Measurements from ENCODE around the gene HS6ST1. TPM values are rescaled to one million over a fixed set of nuclear protein-coding genes. Genes with fewer than 3 reads are reported as not detected.

HS6ST1 gene
- total RNA-seq, 2 experiments from 2014 or later, result 7.0 to 8.6 TPM

GRCh38 chr2:128300151-128301020 lies 18.3 kb downstream of the HS6ST1 start:
- H3K4me3 Mint-ChIP-seq, result no peak overlapping the region
- DNase-seq, result no peak

DNA sequence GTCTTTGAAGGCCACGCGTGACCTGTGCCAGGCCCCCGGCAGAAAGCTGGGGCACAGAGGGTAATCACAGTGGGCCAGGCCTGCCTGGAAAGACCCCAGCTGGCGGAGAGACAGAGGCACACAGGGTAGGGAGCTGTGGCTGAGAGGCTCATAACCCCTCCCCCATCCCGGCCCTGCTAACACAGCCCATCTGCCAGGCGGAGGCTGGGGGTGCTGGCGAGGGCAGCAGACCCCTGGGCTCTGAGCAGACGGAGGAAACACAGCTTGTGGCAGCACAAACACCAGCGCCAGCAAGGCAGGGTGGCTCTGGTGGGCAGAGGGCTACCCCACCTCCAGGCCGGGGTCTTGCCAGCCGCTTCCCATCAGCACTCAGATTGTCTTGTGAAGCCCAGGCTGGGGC lies 19.0 kb downstream of the HS6ST1 start:
- no peaks in the 10 kb centered on the region for H3K27me3 Mint-ChIP-seq
- no peaks in the 10 kb centered on the region for H3K9me3 Mint-ChIP-seq (ENCODE audit: low read depth)
- DNase-seq, result no peak
- no peaks in the 10 kb centered on the region for H3K36me3 Mint-ChIP-seq
- H3K4me1 Mint-ChIP-seq, result no peaks in the 10 kb centered on the region
- ATAC-seq, result no peak
- no peak overlapping the region for H3K4me3 Mint-ChIP-seq
- CTCF ChIA-PET, result no interaction called here
- H3K27ac Mint-ChIP-seq, result no peak overlapping the region

More at GRCh38 chr2:128300151-128301020, 18.3 kb downstream of the HS6ST1 start:
- CTCF ChIA-PET, result no interaction called here
- Mint-ChIP-seq H3K4me1 (no peaks in the 10 kb centered on the region), H3K27me3 (no peaks in the 10 kb centered on the region), H3K36me3 (no peaks in the 10 kb centered on the region), H3K9me3 (ENCODE audit: low read depth) (no peaks in the 10 kb centered on the region), H3K27ac (no peak overlapping the region)
- ATAC-seq, result no peak

GRCh38 chr2:128298846-128299507 lies 19.7 kb downstream of the HS6ST1 start:
- Mint-ChIP-seq H3K27me3 (no peaks in the 10 kb centered on the region), H3K9me3 (ENCODE audit: low read depth) (no peaks in the 10 kb centered on the region), H3K27ac (no peak overlapping the region), H3K36me3 (no peaks in the 10 kb centered on the region), H3K4me1 (no peaks in the 10 kb centered on the region), H3K4me3 (no peak overlapping the region)
- DNase-seq (no peak), ATAC-seq (no peak)
- CTCF ChIA-PET, result no interaction called here

DNA sequence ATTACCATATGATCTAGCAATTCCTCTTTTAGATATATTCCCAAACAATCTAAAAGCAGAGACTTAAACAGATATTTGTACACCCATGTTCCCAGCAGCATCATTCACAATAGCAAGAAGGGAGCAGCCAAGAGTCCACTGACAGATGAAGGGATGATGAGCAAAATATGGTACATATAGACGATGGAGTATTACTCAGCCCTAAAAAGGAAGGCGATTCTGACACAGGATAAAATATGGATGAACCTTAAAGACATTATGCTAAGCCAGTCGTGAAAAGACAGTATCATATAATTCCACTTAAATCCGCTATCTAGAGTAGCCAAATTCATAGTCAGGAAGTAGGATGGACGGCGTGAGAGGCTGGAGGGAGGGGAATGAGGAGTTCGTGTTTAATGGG lies 20.4 kb downstream of the HS6ST1 start:
- H3K9me3 Mint-ChIP-seq (ENCODE audit: low read depth), result no peaks in the 10 kb centered on the region
- no peaks in the 10 kb centered on the region for H3K36me3 Mint-ChIP-seq
- no peak overlapping the region for H3K4me3 Mint-ChIP-seq
- DNase-seq (no peak), ATAC-seq (no peak)
- CTCF ChIA-PET, result no interaction called here
- no peak overlapping the region for H3K27ac Mint-ChIP-seq
- no peaks in the 10 kb centered on the region for H3K27me3 Mint-ChIP-seq
- no peaks in the 10 kb centered on the region for H3K4me1 Mint-ChIP-seq

- H3K27ac Mint-ChIP-seq, result no peak overlapping the region
- CTCF ChIA-PET, result no interaction called here
- H3K4me1 Mint-ChIP-seq, result no peaks in the 10 kb centered on the region
- no peaks in the 10 kb centered on the region for H3K36me3 Mint-ChIP-seq
- H3K27me3 Mint-ChIP-seq, result no peaks in the 10 kb centered on the region
- ATAC-seq (no peak), DNase-seq (no peak)
- H3K4me3 Mint-ChIP-seq, result no peak overlapping the region
- H3K9me3 Mint-ChIP-seq (ENCODE audit: low read depth), result no peaks in the 10 kb centered on the region
Measured at GRCh38 chr2:128293870-128294455, 24.7 kb downstream of the HS6ST1 start.

GRCh38 chr2:128293426-128293755 lies 25.3 kb downstream of the HS6ST1 start:
- Mint-ChIP-seq H3K27me3 (no peaks in the 10 kb centered on the region), H3K9me3 (ENCODE audit: low read depth) (no peaks in the 10 kb centered on the region), H3K27ac (no peak overlapping the region), H3K4me1 (no peaks in the 10 kb centered on the region), H3K36me3 (no peaks in the 10 kb centered on the region), H3K4me3 (no peak overlapping the region)
- ATAC-seq (no peak), DNase-seq (no peak)
- CTCF ChIA-PET, result no interaction called here

- no peaks in the 10 kb centered on the region for H3K36me3 Mint-ChIP-seq
- H3K4me1 Mint-ChIP-seq, result no peaks in the 10 kb centered on the region
- H3K4me3 Mint-ChIP-seq, result no peak overlapping the region
- H3K27me3 Mint-ChIP-seq, result no peaks in the 10 kb centered on the region
- DNase-seq, result no peak
- no peaks in the 10 kb centered on the region for H3K9me3 Mint-ChIP-seq (ENCODE audit: low read depth)
- CTCF ChIA-PET, result no interaction called here
- no peak overlapping the region for H3K27ac Mint-ChIP-seq
- ATAC-seq, result no peak
Measured at GRCh38 chr2:128292599-128293425, 25.9 kb downstream of the HS6ST1 start.

GRCh38 chr2:128291844-128292598 lies 26.6 kb downstream of the HS6ST1 start:
- DNase-seq (no peak), ATAC-seq (no peak)
- H3K27ac Mint-ChIP-seq, result no peak overlapping the region
- H3K36me3 Mint-ChIP-seq, result no peaks in the 10 kb centered on the region
- CTCF ChIA-PET, result no interaction called here
- H3K27me3 Mint-ChIP-seq, result no peaks in the 10 kb centered on the region
- no peaks in the 10 kb centered on the region for H3K9me3 Mint-ChIP-seq (ENCODE audit: low read depth)
- no peaks in the 10 kb centered on the region for H3K4me1 Mint-ChIP-seq
- H3K4me3 Mint-ChIP-seq, result no peak overlapping the region

GRCh38 chr2:128291161-128291843 lies 27.4 kb downstream of the HS6ST1 start:
- DNase-seq (no peak), ATAC-seq (no peak)
- H3K4me3 Mint-ChIP-seq, result no peak overlapping the region
- no peaks in the 10 kb centered on the region for H3K4me1 Mint-ChIP-seq
- H3K27ac Mint-ChIP-seq, result no peak overlapping the region
- no peaks in the 10 kb centered on the region for H3K27me3 Mint-ChIP-seq
- no peaks in the 10 kb centered on the region for H3K9me3 Mint-ChIP-seq (ENCODE audit: low read depth)
- no peaks in the 10 kb centered on the region for H3K36me3 Mint-ChIP-seq
- CTCF ChIA-PET, result no interaction called here

GRCh38 chr2:128290356-128290755 lies 28.3 kb downstream of the HS6ST1 start:
- ATAC-seq (no peak), DNase-seq (no peak)
- no peak overlapping the region for H3K4me3 Mint-ChIP-seq
- no peaks in the 10 kb centered on the region for H3K4me1 Mint-ChIP-seq
- H3K27me3 Mint-ChIP-seq, result no peaks in the 10 kb centered on the region
- H3K36me3 Mint-ChIP-seq, result no peaks in the 10 kb centered on the region
- no peaks in the 10 kb centered on the region for H3K9me3 Mint-ChIP-seq (ENCODE audit: low read depth)
- no peak overlapping the region for H3K27ac Mint-ChIP-seq
- CTCF ChIA-PET, result no interaction called here

DNA sequence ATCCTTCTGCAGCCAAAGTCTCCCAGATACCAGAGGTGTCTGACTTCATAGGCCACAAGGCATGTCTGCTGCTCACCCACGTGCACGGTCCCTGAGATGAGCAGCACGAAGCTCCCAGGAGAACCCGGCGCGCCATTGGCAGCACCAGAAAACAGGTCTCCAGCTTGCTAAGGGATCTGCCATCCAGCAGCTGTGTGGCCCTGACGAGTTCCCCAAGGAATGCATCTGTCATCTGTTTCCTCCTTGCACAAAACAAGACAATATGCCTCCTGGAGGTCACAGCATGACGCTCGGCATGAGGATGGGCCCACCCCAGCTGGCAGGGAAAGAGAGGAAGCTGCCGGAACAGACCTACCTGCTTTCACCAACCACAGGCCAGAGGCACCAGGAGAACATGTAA lies 29.2 kb downstream of the HS6ST1 start:
- Mint-ChIP-seq H3K36me3 (no peaks in the 10 kb centered on the region), H3K4me1 (no peaks in the 10 kb centered on the region), H3K27me3 (no peaks in the 10 kb centered on the region), H3K4me3 (no peak overlapping the region), H3K27ac (no peak overlapping the region), H3K9me3 (ENCODE audit: low read depth) (no peaks in the 10 kb centered on the region)
- DNase-seq, result no peak
- ATAC-seq, result no peak
- CTCF ChIA-PET, result no interaction called here

DNA sequence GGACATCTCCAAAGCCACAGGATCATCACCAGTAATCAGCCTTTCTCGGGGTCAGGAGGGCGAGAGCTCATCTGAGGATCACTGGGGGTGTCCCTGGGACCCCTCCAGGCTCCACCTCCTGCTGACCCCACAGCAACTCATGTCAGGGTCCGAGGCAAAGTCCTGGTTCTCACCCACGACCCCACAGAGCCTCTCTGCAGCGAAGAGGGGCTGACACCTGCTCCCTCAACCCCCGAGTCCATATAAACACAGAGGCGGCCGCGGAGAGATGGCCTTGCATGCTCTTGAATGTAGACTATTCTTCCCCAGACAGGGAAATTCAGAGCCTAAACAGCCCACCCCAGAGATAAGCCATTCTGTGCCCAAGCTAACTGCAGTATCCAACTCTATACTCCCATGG lies 29.9 kb downstream of the HS6ST1 start:
- no peak for ATAC-seq
- H3K36me3 Mint-ChIP-seq, result no peaks in the 10 kb centered on the region
- CTCF ChIA-PET, result no interaction called here
- H3K4me1 Mint-ChIP-seq, result no peaks in the 10 kb centered on the region
- no peak for DNase-seq
- H3K9me3 Mint-ChIP-seq (ENCODE audit: low read depth), result no peaks in the 10 kb centered on the region
- H3K27me3 Mint-ChIP-seq, result no peaks in the 10 kb centered on the region
- no peak overlapping the region for H3K27ac Mint-ChIP-seq
- H3K4me3 Mint-ChIP-seq, result no peak overlapping the region
